Ovary (tissue), 3 donors: ENCODE results near the gene F5.
"Not testable (repeated sequence)": the region's sequence is repeated elsewhere in the genome, so short reads cannot be mapped to it uniquely, and the experiment has no call there.

Source experiments
- CTCF ChIP-seq, 3 donors: fragments of 450-650 bp in 2 of 3; fragments of 200-600 bp in 1 of 3; IDR thresholded peaks; one replicate each; pipeline versions ENCODE4 v1.5.1 to v1.8.0; 2016 to 2022; ENCODE audit warnings: antibody characterized with exemption in 3 of 3, mild to moderate bottlenecking in 1 of 3
- EP300 ChIP-seq: sonication (generic); formaldehyde crosslinking; IDR thresholded peaks from one replicate; pipeline ENCODE4 v1.6.1; 2017; ENCODE audit warnings: antibody characterized with exemption
- POLR2A ChIP-seq: fragments of 450-650 bp; IDR thresholded peaks from one replicate; pipeline ENCODE4 v1.6.1; 2017; ENCODE audit warnings: antibody characterized with exemption, mild to moderate bottlenecking, moderate library complexity
- donor health status: DM: no; HTN: no; CAD: no.

GRCh38 chr1:169503601-169504000, 82.7 kb downstream of the F5 start:
- TF ChIP-seq POLR2A; CTCF (IDR thresholded peaks at IDR 0.05); EP300: not testable (repeated sequence)
